GM19463 (cell line): ENCODE data around the gene PRICKLE1.

ENCODE experiments used
- ATAC-seq: cut with Tn5 transposase; IDR thresholded peaks from one replicate; pipeline ENCODE4 v1.9.1; 2021; ENCODE audit warnings: mild to moderate bottlenecking, moderate library complexity; ENCODE audit not compliant: unreplicated experiment

Gene PRICKLE1

GRCh38 chr12:42496886-42497285, 92.7 kb downstream of the PRICKLE1 start:
- ATAC-seq = no peak

- ATAC-seq = no peak
These were observed 94.3 kb downstream of the PRICKLE1 start for GRCh38 chr12:42495244-42495643.

GRCh38 chr12:42492267-42492666, 97.3 kb downstream of the PRICKLE1 start:
- no peak for ATAC-seq

- no peak for ATAC-seq
These were observed 99.2 kb downstream of the PRICKLE1 start for GRCh38 chr12:42490261-42490842.

GRCh38 chr12:42486407-42486806, 103.1 kb downstream of the PRICKLE1 start:
- no peak for ATAC-seq

GRCh38 chr12:42485823-42486222, 103.7 kb downstream of the PRICKLE1 start:
- no peak for ATAC-seq

GRCh38 chr12:42484996-42485395, 104.5 kb downstream of the PRICKLE1 start:
- no peak for ATAC-seq

GRCh38 chr12:42483521-42483790, 106.1 kb downstream of the PRICKLE1 start:
- ATAC-seq = peak; percentile 21

GRCh38 chr12:42482748-42483520, 106.6 kb downstream of the PRICKLE1 start:
- peak; percentile 79 for ATAC-seq

GRCh38 chr12:42482041-42482747, 107.4 kb downstream of the PRICKLE1 start:
- ATAC-seq = no peak

GRCh38 chr12:42481368-42481767, 108.2 kb downstream of the PRICKLE1 start:
- no peak for ATAC-seq

GRCh38 chr12:42477941-42478340, 111.6 kb downstream of the PRICKLE1 start:
- no peak for ATAC-seq

- peak; percentile 45 for ATAC-seq
These were observed 114.4 kb downstream of the PRICKLE1 start for GRCh38 chr12:42475106-42475505.

GRCh38 chr12:42474391-42474790, 115.2 kb downstream of the PRICKLE1 start:
- ATAC-seq = no peak

- no peak for ATAC-seq
These were observed 116.0 kb downstream of the PRICKLE1 start for GRCh38 chr12:42473561-42473960.

- ATAC-seq = no peak
These were observed 116.4 kb downstream of the PRICKLE1 start for GRCh38 chr12:42473130-42473529.

- ATAC-seq = no peak
These were observed 117.2 kb downstream of the PRICKLE1 start for GRCh38 chr12:42472376-42472775.

GRCh38 chr12:42469355-42470175, 120.0 kb downstream of the PRICKLE1 start:
- peak; percentile 93 for ATAC-seq

GRCh38 chr12:42468921-42469320, 120.6 kb downstream of the PRICKLE1 start:
- ATAC-seq = no peak

GRCh38 chr12:42468341-42468821, 121.2 kb downstream of the PRICKLE1 start:
- no peak for ATAC-seq

- ATAC-seq = no peak
These were observed 125.9 kb downstream of the PRICKLE1 start for GRCh38 chr12:42463671-42464070.
